HG02798 (cell line): ENCODE results near the gene EDEM2.
"Not testable (repeated sequence)": the region's sequence is repeated elsewhere in the genome, so short reads cannot be mapped to it uniquely, and the experiment has no call there.

Source experiments
- ATAC-seq: cut with Tn5 transposase; IDR thresholded peaks from one replicate; pipeline ENCODE4 v1.9.1; 2021; ENCODE audit warnings: mild to moderate bottlenecking; ENCODE audit not compliant: unreplicated experiment, poor library complexity

Gene EDEM2

GRCh38 chr20:35133735-35134134, 13.4 kb downstream of the EDEM2 start:
- no peak for ATAC-seq

GRCh38 chr20:35133031-35133430, 14.1 kb downstream of the EDEM2 start:
- ATAC-seq, result no peak

GRCh38 chr20:35131934-35132333, 15.2 kb downstream of the EDEM2 start:
- ATAC-seq, result no peak

GRCh38 chr20:35129647-35130069, 17.5 kb downstream of the EDEM2 start:
- ATAC-seq, result no peak

- ATAC-seq, result no peak
These were observed 21.4 kb downstream of the EDEM2 start for GRCh38 chr20:35125753-35126152.

GRCh38 chr20:35122756-35123405, 24.3 kb downstream of the EDEM2 start:
- no peak for ATAC-seq

GRCh38 chr20:35121186-35121585, 25.9 kb downstream of the EDEM2 start:
- no peak for ATAC-seq

- no peak for ATAC-seq
These were observed 27.0 kb downstream of the EDEM2 start for GRCh38 chr20:35120012-35120701.

- no peak for ATAC-seq
These were observed 29.5 kb downstream of the EDEM2 start for GRCh38 chr20:35117629-35118028.

GRCh38 chr20:35117196-35117595, 29.9 kb downstream of the EDEM2 start:
- ATAC-seq, result no peak

GRCh38 chr20:35116258-35116657, 30.9 kb downstream of the EDEM2 start:
- ATAC-seq, result no peak

GRCh38 chr20:35115606-35116005, 31.5 kb downstream of the EDEM2 start:
- no peak for ATAC-seq

GRCh38 chr20:35112276-35112675, 34.9 kb downstream of the EDEM2 start:
- ATAC-seq, result not testable (repeated sequence)

- ATAC-seq, result no peak
These were observed 35.8 kb downstream of the EDEM2 start for GRCh38 chr20:35111141-35111888.

- ATAC-seq, result no peak
These were observed 38.2 kb downstream of the EDEM2 start for GRCh38 chr20:35108921-35109320.

GRCh38 chr20:35106827-35107380, 40.2 kb downstream of the EDEM2 start:
- ATAC-seq, result no peak

GRCh38 chr20:35104685-35105295, 42.3 kb downstream of the EDEM2 start:
- no peak for ATAC-seq

GRCh38 chr20:35101620-35102019, 45.5 kb downstream of the EDEM2 start:
- ATAC-seq, result no peak

GRCh38 chr20:35093267-35093884, 53.8 kb downstream of the EDEM2 start:
- no peak for ATAC-seq
